ENCODE data around the gene SIPA1L3.

SIPA1L3 gene

GRCh38 chr19:37980419-37981170 is 73.6 kb downstream of the SIPA1L3 start:
- DNase-seq, result no peak

DNA sequence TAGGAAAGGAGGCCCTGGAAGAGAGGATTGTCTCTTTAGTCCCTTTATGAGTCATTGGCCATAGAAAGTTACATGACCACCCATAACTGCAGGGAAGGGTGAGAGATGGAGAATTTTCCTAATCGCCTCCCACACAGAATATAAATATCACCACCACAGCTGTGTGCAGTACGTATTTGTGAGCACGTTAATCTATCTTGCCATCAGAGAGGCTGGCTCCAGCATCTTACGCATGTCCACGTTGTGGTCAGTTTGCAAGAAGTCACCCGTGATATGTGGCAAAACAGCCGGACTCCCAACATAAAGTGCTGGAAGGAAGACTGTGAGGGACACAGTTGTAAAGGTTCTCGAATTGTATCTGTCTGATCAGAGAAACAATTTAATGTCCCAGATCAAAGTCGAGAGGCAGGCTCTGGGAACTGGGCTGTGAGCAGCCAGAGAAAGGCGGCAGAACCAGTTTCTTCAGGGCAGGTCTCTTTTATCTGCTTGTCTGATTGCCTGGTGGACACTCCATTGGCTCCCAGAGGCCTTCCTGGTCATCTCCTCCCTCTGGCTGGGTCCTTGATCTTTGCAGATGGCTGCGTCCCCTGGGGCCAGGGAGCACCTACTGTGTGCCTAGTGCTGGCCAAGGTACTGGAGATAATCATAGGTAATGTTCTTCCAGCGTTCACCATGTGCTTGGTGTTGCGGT is 74.9 kb downstream of the SIPA1L3 start:
- no peak for DNase-seq

DNA sequence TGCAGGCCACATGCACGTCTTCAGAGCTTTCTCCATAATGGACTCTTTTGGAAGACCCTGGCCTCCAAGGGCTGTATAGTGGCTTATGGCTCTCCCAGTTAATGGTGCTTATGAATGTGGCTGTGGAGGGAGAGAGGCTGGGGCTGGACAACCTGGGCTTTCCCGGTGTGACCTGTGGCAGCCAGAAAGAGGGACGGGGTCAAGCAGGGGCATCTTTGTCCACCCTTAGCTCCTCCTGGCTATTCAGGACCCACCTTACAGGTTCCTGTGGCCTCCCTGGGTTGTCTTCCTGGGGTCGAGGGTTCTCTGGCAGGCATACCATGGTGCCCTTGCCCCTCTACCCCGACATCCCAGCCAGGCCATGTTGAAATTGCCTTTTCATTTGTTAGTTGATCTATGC is 75.6 kb downstream of the SIPA1L3 start:
- no peak for DNase-seq

DNA sequence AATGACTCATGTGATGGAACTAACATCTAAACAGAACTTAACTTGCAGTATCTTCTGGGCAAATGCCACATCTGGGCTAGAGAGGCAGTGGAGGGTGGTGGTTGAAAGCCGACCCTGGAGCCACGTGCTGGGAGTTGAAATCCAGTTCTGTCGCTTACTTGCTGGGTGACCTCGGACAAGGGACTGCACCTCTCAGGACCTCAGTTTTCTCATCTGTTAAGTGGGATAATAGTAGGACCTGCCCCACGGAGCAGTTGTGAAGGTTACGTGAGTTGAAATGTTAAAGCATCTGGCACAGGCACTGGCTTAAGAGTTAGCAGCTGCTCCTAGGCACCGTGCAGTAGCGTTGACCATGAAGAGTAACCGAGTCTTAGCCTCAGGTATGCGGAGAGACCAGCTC is 76.1 kb downstream of the SIPA1L3 start:
- DNase-seq, result no peak

DNA sequence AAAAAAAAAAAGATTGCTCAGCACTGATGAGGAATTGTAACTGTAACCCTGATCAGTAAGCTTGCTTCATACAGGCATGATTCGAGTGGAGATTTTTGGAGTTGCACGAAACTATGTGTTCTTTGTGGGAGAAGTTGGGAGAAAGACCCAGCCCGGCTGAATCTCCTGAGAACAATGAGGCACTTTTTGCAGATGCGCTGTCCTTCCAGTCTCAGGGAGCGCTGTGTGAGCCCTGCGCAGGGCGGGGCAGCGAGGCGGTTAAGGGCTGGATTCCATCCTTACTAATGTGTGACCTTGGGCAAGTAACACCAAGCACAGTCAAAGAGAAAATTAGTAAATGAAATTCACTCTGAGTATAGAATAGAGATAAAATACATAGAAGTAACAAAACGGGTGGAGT is 76.9 kb downstream of the SIPA1L3 start:
- no peak for DNase-seq

DNA sequence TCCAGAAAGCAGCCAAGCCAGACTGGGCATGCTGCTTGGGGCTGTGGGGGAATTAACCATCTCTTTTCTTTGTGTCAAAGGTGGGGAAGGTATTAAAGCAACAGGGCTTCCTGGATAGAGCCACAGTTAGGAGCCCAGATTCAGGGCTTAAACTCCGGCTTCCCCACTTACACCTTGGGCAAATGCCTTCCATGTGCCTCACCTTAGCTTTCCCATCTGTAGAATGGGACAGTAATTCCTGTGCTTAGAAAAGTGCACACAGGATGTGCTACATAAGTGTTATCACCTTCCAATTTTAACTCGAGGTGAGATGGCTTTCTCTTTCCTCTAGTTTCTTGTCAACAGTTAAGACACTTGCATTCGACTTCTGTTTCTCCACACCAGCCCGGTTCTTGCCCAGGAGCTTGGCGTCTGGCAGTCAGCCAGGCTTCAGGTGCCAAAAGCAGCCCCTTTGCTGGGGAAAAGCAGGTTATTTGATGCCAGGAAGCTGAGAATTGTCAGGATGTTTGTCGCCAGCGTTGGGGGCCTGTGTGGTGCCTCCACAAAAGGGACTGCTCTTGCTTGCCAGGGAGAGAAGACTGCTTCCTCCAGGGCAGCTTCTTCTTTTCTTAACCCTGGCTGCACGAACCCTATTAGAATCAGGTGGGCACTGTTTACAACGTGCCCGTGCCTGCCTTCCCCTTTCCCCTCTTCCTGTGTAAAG is 79.2 kb downstream of the SIPA1L3 start:
- no peak for DNase-seq

DNA sequence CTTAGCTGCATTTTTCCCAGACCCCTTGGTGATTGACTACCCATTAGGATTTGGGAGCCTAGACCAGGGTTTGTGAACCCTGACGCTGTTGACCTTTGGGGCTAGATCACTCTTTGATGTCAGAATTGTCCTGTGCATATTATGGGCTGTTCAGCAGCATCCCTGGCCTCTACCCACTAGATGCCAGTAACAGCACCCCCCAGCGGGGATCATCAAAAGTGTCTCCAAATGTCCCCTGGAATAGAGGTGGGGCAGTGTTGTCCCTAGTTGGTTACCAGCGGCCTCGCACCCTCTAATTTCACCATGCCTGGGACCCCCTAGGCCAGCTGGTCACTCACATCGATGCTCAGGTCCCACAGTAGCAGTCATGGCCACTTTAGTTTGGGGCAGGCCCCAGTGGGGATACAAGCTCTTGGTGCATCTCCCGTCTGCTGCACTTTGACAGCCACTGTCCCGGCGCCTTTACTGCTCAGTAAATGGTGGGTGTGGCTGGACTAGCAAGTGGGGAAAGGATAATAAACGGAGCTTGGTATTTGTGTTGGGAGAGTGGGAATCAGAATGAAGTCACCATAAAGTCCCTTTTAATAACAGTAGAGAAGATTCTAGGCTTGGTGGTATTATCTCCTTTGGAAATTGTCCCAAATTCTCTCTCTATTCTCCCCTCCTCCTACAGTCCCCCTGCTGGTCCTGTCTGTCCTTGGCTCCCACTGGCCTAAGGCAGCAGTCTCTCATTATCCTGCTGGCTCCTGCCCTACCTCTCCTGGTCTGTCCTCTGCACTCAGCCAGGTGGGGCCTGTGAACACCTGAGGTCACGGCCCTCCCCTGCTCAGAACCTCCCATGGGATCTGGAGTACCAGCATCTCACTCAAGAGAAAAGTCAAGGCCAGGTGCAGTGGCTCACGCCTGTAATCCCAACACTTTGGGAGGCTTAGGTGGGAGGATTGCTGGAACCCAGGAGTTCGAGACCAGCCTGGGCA is 80.6 kb downstream of the SIPA1L3 start:
- peak; percentile 15 for DNase-seq

DNA sequence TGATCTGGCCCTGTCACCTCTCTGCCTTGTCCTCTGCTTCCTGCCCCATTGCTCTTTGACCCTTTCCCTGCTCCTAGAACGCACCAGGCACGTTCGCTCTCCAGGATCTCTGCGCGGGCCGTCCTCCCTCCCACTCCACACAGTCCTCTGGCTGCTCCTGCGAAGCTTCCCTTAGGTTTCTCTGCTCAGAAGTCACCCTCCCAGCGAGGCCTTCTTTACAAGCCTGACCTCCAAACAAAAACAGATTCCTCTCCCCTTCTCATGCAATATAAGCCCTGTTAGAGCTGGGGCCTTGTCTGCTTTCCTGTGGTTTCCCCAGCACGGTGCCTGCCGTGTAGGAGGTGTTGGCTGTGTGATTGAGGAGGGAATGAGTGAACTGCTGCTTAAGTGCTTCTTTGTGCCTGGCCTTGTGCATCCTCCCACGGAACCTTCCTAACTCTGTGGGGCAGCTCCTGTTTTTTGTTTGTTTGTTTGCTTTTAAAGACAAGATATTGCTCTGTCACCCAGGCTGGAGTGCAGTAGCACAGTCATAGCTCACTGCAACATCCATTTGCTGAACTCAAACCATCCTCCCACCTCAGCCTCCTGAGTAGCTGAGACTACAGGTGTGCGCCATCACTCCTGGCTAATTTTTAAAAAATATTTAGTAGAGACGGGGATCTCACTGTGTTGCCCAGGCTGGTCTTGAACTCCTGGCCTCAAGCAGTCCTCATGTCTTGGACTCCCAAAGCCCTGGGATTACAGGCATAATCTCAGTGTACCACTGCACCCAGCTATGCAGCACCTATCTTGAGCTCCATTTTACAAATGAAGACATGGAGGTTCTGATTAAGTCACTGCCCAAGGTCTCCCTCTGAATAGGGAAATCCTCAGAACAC is 82.0 kb downstream of the SIPA1L3 start:
- DNase-seq, result no peak

GRCh38 chr19:37989855-37990254 is 82.8 kb downstream of the SIPA1L3 start:
- no peak for DNase-seq

- no peak for DNase-seq
Measured at GRCh38 chr19:37990362-37990761, 83.4 kb downstream of the SIPA1L3 start.

GRCh38 chr19:37991176-37991835 is 84.3 kb downstream of the SIPA1L3 start:
- no peak for DNase-seq

DNA sequence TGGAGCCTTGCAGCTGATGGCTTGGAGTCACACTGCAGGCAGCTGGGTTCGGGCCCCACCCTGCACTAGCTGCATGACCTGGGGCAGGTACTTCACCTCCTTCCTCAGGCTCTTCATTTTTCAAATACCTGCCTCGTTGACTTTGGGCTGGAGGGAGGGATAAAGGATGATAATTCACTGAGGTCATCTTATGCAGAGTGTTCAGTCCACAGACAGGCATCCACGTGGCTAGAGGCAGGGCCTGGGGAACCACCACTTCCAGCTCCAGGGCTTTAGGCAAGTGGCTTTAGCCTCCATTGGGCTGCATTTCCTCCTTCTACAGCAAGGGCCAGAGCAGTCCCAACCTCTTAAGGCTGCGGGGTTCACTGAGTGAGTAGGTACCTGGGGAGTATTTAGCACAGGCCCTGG is 84.8 kb downstream of the SIPA1L3 start:
- no peak for DNase-seq

GRCh38 chr19:37992761-37993160 is 85.8 kb downstream of the SIPA1L3 start:
- no peak for DNase-seq

DNA sequence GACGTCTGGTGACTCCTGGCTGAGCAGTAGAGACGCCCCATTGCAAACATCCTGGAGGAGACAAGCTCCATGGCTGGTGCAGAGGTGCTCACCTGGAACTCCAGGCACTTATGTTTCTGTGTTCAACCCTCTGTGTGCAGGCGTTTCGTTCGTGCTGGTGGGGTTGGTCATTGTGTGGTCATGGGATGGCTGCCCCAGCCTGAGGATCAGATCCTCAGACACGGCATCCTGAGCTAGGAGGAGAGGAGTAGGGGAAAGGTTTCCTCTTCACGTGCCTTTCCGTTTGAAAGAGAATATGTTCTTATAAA is 87.8 kb downstream of the SIPA1L3 start:
- no peak for DNase-seq

- no peak for DNase-seq
Measured at GRCh38 chr19:37995346-37995745, 88.3 kb downstream of the SIPA1L3 start.

GRCh38 chr19:37997911-37998344 is 90.9 kb downstream of the SIPA1L3 start:
- DNase-seq, result peak; percentile 23

DNA sequence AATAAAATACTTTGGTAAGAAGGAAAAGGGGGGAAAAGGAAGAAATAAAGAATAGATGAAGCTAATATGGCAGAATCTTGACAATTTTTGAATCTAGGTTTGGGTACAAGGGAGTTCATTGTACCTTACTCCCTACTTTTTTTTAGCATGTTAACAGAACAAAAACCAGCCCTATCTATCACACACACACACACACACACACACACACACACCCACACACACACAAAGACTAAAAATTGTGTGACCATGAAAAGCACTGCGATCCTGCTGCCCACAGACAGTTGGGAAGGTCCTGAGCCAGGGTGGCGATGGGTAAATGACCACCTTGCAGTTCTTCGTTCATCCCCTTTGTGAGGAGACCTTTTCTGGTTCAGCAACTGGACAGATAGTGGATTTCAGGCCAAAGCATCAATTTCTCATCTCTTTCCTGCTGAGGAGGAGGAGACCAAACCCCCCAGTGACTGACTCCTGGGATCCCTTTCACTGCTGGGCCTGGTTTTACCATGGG is 91.8 kb downstream of the SIPA1L3 start:
- no peak for DNase-seq

GRCh38 chr19:37999309-38000213 is 92.6 kb downstream of the SIPA1L3 start:
- DNase-seq, result no peak

GRCh38 chr19:38001158-38001781 is 94.3 kb downstream of the SIPA1L3 start:
- DNase-seq, result no peak

Measured in hematopoietic multipotent progenitor cell treated with erythropoietin and hydrocortisone succinate and interleukin-3 and kit ligand, for 8 days (in vitro differentiated cells).